WTC11 (cell line): ENCODE measurements around the gene TIAM2. TPM values are rescaled to one million over a fixed set of nuclear protein-coding genes. Genes with fewer than 3 reads are reported as not detected.

Experiments
- ATAC-seq: fragments of 200-7000 bp; cut with Tn5 transposase; 2 replicates; pipeline ENCODE4 v1.10.0; 2021; ENCODE audit warnings: mild to moderate bottlenecking, moderate library complexity
- CTCF ChIA-PET: fragments of 300-600 bp; sonication (Branson Sonifier 250); formaldehyde crosslinking; loops from one replicate; lab custom pipeline; 2021; ENCODE audit warnings: antibody characterized with exemption; lab: Charles Lee
- POLR2A ChIA-PET: fragments of 350-600 bp; sonication (Branson Sonifier 250); formaldehyde crosslinking; loops from one replicate; lab custom pipeline; 2021; ENCODE audit warnings: antibody characterized with exemption; lab: Charles Lee
- DNase-seq: peaks from one replicate; pipeline ENCODE4 v3.0.0; 2021; ENCODE audit warnings: low spot score
- H3K27ac Mint-ChIP-seq: 2 replicates; pipeline ENCODE4 v1.8.0; 2021; ENCODE audit warnings: mixed read lengths
- H3K27me3 Mint-ChIP-seq: 2 replicates; pipeline ENCODE4 v1.8.0; 2021; ENCODE audit warnings: low read depth, mild to moderate bottlenecking, moderate library complexity, mixed read lengths
- H3K36me3 Mint-ChIP-seq: 2 replicates; pipeline ENCODE4 v1.8.0; 2021; ENCODE audit warnings: mixed read lengths
- H3K4me1 Mint-ChIP-seq: 2 replicates; pipeline ENCODE4 v1.8.0; 2022; ENCODE audit warnings: mixed read lengths
- H3K4me3 Mint-ChIP-seq: 2 replicates; pipeline ENCODE4 v1.8.0; 2021; ENCODE audit warnings: mild to moderate bottlenecking, moderate library complexity, mixed read lengths
- H3K9me3 Mint-ChIP-seq: 2 replicates; pipeline ENCODE4 v1.8.0; 2021; ENCODE audit warnings: mixed read lengths
- CDX4 ChIP-seq: fragments of 250-450 bp; sonication (Bioruptor Pico); IDR thresholded peaks from 2 replicates; pipeline ENCODE4 v1.9.0; 2021; ENCODE audit warnings: moderate library complexity, mild to moderate bottlenecking, inconsistent platforms, borderline replicate concordance
- EMX1 ChIP-seq: fragments of 250-450 bp; sonication (Bioruptor Pico); IDR thresholded peaks from 2 replicates; pipeline ENCODE4 v1.8.0; 2021; ENCODE audit warnings: mild to moderate bottlenecking
- FOXJ3 ChIP-seq: sonication (generic); formaldehyde crosslinking; IDR thresholded peaks from 2 replicates; pipeline ENCODE4 v1.9.0; 2021; ENCODE audit warnings: missing genetic modification reagents, mild to moderate bottlenecking, borderline replicate concordance
- FOXK1 ChIP-seq: sonication (generic); formaldehyde crosslinking; IDR thresholded peaks from 2 replicates; pipeline ENCODE4 v1.8.0; 2022; ENCODE audit warnings: mild to moderate bottlenecking, moderate library complexity, missing genetic modification reagents
- GRHL2 ChIP-seq: fragments of 250-450 bp; sonication (Bioruptor Pico); IDR thresholded peaks from 2 replicates; pipeline ENCODE4 v1.8.0; 2022; ENCODE audit warnings: mild to moderate bottlenecking, moderate library complexity; ENCODE audit not compliant: insufficient replicate concordance, severe bottlenecking
- NFATC4 ChIP-seq: fragments of 250-450 bp; sonication (Bioruptor Pico); IDR thresholded peaks from 2 replicates; pipeline ENCODE4 v1.9.0; 2021; ENCODE audit warnings: mild to moderate bottlenecking
- NFE2L1 ChIP-seq: sonication (generic); formaldehyde crosslinking; IDR thresholded peaks from 2 replicates; pipeline ENCODE4 v1.8.1; 2023; ENCODE audit warnings: missing genetic modification reagents
- RELA ChIP-seq: sonication (generic); formaldehyde crosslinking; IDR thresholded peaks from 2 replicates; pipeline ENCODE4 v1.8.1; 2022; ENCODE audit warnings: missing genetic modification reagents, mild to moderate bottlenecking, borderline replicate concordance
- SMAD4 ChIP-seq: sonication (generic); formaldehyde crosslinking; IDR thresholded peaks from 2 replicates; pipeline ENCODE4 v1.8.0; 2022; ENCODE audit warnings: mild to moderate bottlenecking, missing genetic modification reagents
- SOX15 ChIP-seq: fragments of 250-450 bp; sonication (Bioruptor Pico); IDR thresholded peaks from 2 replicates; pipeline ENCODE4 v1.9.0; 2021; ENCODE audit warnings: mild to moderate bottlenecking
- STAT6 ChIP-seq: sonication (generic); formaldehyde crosslinking; conservative IDR thresholded peaks from 2 replicates; pipeline ENCODE4 v1.8.1; 2023; ENCODE audit warnings: mild to moderate bottlenecking, low read depth, missing genetic modification reagents, moderate library complexity
- ZNF138 ChIP-seq: sonication (generic); formaldehyde crosslinking; conservative IDR thresholded peaks from 2 replicates; pipeline ENCODE4 v1.8.1; 2022; ENCODE audit warnings: mild to moderate bottlenecking, moderate library complexity, missing genetic modification reagents
- ZNF219 ChIP-seq: sonication (generic); formaldehyde crosslinking; IDR thresholded peaks from 2 replicates; pipeline ENCODE4 v1.8.0; 2023; ENCODE audit warnings: missing genetic modification reagents, mild to moderate bottlenecking, borderline replicate concordance
- ZNF232 ChIP-seq: sonication (generic); formaldehyde crosslinking; IDR thresholded peaks from 2 replicates; pipeline ENCODE4 v1.8.0; 2022; ENCODE audit warnings: mild to moderate bottlenecking, missing genetic modification reagents
- ZNF416 ChIP-seq: fragments of 250-450 bp; sonication (Bioruptor Pico); IDR thresholded peaks from 2 replicates; pipeline ENCODE4 v1.9.0; 2021; ENCODE audit warnings: mild to moderate bottlenecking, inconsistent platforms
- total RNA-seq: library from RNA; stranded (reverse); gene quantifications from 3 replicates; pipeline ENCODE4 v1.2.3, GENCODE V29; 2021
- TF ChIP-seq, protein P1 (sequence below): sonication (generic); formaldehyde crosslinking; IDR thresholded peaks from 2 replicates; pipeline ENCODE4 v1.8.1; 2023; ENCODE audit warnings: mild to moderate bottlenecking, moderate library complexity, missing genetic modification reagents
- TF ChIP-seq, protein P2 (sequence below): fragments of 200-600 bp; IDR thresholded peaks from 2 replicates; pipeline ENCODE4 v1.8.0; 2022; ENCODE audit warnings: antibody characterized with exemption
- TF ChIP-seq, protein P3 (sequence below): fragments of 250-450 bp; sonication (Bioruptor Pico); conservative IDR thresholded peaks from 2 replicates; pipeline ENCODE4 v1.9.0; 2021; ENCODE audit warnings: mild to moderate bottlenecking
- TF ChIP-seq, protein P4 (sequence below): sonication (generic); formaldehyde crosslinking; conservative IDR thresholded peaks from 2 replicates; pipeline ENCODE4 v1.8.1; 2022; ENCODE audit warnings: mild to moderate bottlenecking, missing genetic modification reagents

TIAM2 gene
- total RNA-seq, 1 experiment from 2014 or later = 15.1 TPM

GRCh38 chr6:155263373-155264063 lies 268.4 kb downstream of the TIAM2 start, which contains the start of gene CLDN20:
CLDN20 (plus strand) TSS chr6:155264013; CDS start chr6:155275720, 11,707 bp downstream.
- H3K4me3 Mint-ChIP-seq = no peak within 1 kb of the TSS
- peaks cover 36% of the 10 kb centered on the region for H3K4me1 Mint-ChIP-seq
- 0 out of 2 replicates have a peak within 1 kb of the TSS, but pooled peaks have one; percentile 40 for H3K27ac Mint-ChIP-seq
- ChIA-PET POLR2A (no interaction called here), CTCF (interaction anchor here (1.2 kb wide), 1 partner anchor 395 kb away, joined by 3 read pairs; no protein-coding TSS in a partner anchor)
- DNase-seq (no peak), ATAC-seq (no peak)
- H3K9me3 Mint-ChIP-seq = peaks cover 10% of the 10 kb centered on the region; the same call in 1 of the 2 replicates
- no peak for TF ChIP-seq ZNF138 (CRISPR knock-in tag)
- no peak for TF ChIP-seq RELA (CRISPR knock-in tag)
- no peak for TF ChIP-seq SMAD4
- TF ChIP-seq ZNF232 (CRISPR knock-in tag) = no peak
- TF ChIP-seq NFE2L1 = no peak
- TF ChIP-seq, protein P1, sequence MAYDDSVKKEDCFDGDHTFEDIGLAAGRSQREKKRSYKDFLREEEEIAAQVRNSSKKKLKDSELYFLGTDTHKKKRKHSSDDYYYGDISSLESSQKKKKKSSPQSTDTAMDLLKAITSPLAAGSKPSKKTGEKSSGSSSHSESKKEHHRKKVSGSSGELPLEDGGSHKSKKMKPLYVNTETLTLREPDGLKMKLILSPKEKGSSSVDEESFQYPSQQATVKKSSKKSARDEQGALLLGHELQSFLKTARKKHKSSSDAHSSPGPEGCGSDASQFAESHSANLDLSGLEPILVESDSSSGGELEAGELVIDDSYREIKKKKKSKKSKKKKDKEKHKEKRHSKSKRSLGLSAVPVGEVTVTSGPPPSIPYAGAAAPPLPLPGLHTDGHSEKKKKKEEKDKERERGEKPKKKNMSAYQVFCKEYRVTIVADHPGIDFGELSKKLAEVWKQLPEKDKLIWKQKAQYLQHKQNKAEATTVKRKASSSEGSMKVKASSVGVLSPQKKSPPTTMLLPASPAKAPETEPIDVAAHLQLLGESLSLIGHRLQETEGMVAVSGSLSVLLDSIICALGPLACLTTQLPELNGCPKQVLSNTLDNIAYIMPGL (CRISPR knock-in tag) = no peak
- no peak for TF ChIP-seq EMX1
- no peak for TF ChIP-seq FOXJ3
- TF ChIP-seq GRHL2 (CRISPR knock-in tag) = no peak
- H3K27me3 Mint-ChIP-seq = no peaks in the 10 kb centered on the region
- H3K36me3 Mint-ChIP-seq = peaks cover 40% of the 10 kb centered on the region

DNA sequence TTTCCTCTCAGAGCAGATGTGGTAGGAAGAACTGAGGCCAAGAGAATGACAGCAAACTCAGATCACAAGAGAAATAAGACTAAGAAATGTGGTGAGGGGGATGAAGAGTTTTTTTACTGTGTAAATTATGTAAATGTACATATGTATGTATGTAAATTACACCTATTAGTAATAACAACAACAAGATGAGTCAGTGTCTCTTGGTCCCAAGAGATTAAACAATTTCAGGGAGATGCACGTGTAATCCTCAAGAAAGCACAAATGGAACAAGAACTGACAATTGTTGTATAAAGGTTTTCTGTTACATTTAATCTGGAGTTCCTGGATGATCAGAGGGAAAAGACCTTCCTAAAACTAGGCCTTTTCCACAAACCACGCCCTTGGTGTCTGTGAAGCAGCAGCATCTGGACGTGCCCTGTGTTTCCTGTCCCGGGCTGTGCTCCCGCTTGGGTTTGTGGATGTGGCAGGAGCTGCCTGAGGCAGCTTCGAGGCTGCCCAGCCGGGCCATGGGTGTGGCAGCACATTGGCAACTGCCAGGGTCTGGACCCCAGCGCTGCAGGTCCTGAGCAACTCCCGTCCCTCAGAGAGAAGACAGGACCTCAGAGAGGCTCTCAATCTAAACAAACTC lies 269.7 kb downstream of the TIAM2 start:
- ATAC-seq (no peak), DNase-seq (no peak)
- TF ChIP-seq, protein P2, sequence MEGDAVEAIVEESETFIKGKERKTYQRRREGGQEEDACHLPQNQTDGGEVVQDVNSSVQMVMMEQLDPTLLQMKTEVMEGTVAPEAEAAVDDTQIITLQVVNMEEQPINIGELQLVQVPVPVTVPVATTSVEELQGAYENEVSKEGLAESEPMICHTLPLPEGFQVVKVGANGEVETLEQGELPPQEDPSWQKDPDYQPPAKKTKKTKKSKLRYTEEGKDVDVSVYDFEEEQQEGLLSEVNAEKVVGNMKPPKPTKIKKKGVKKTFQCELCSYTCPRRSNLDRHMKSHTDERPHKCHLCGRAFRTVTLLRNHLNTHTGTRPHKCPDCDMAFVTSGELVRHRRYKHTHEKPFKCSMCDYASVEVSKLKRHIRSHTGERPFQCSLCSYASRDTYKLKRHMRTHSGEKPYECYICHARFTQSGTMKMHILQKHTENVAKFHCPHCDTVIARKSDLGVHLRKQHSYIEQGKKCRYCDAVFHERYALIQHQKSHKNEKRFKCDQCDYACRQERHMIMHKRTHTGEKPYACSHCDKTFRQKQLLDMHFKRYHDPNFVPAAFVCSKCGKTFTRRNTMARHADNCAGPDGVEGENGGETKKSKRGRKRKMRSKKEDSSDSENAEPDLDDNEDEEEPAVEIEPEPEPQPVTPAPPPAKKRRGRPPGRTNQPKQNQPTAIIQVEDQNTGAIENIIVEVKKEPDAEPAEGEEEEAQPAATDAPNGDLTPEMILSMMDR = no peak
- TF ChIP-seq CDX4 (CRISPR knock-in tag) (no peak), SOX15 (CRISPR knock-in tag) (no peak), NFATC4 (CRISPR knock-in tag) (no peak), ZNF219 (CRISPR knock-in tag) (no peak), SMAD4 (no peak), FOXK1 (CRISPR knock-in tag) (no peak), ZNF416 (no peak), GRHL2 (CRISPR knock-in tag) (no peak), STAT6 (CRISPR knock-in tag) (no peak)
- TF ChIP-seq, protein P3, sequence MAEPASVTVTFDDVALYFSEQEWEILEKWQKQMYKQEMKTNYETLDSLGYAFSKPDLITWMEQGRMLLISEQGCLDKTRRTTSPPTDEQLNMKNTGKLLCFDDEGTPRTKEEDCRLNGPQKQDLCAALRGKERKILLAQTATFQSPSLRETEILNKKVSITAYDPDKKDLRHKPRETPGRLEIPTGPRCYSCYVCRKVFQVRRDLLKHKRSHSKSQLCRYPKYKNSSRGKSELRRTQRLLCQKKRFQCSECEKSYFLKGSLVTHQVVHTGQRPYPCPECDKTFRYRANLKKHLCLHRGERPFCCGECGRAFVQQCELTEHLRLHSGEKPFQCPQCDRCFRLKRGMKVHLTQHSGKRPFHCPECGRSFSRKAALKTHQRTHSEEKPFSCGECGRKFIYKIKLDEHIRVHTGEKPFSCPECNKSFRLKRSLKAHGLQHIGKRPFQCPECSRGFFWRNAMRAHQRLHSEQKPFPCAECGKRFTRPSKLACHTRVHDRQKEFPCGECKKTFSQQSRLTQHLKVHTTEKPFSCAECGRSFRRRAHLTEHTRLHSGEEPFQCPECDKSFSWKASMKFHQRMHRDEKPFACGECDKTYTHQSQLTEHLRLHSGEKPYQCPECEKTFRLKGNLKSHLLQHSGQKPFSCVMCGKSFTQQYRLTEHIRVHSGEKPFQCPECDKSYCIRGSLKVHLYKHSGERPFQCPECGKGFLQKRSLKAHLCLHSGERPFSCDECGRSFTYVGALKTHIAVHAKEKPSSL (CRISPR knock-in tag) = no peak
- TF ChIP-seq, protein P4, sequence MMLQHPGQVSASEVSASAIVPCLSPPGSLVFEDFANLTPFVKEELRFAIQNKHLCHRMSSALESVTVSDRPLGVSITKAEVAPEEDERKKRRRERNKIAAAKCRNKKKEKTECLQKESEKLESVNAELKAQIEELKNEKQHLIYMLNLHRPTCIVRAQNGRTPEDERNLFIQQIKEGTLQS (CRISPR knock-in tag) = no peak
- Mint-ChIP-seq H3K36me3 (peaks cover 40% of the 10 kb centered on the region), H3K4me1 (peaks cover 36% of the 10 kb centered on the region), H3K4me3 (no peak overlapping the region), H3K9me3 (peaks cover 10% of the 10 kb centered on the region; the same call in 1 of the 2 replicates), H3K27ac (0 out of 2 replicates have a peak overlapping the region, but pooled peaks have one; percentile 40), H3K27me3 (no peaks in the 10 kb centered on the region)
- POLR2A ChIA-PET = no interaction called here
- CTCF ChIA-PET = interaction anchor here (1.2 to 1.4 kb wide), 2 partner anchors 87 to 396 kb away, joined by 3 to 5 read pairs; no protein-coding TSS in a partner anchor
